ENCODE results near the gene OR13A1.
"Not testable (repeated sequence)": the region's sequence is repeated elsewhere in the genome, so short reads cannot be mapped to it uniquely, and the experiment has no call there.

GRCh38 chr10:45326864-45327263, 11.5 kb upstream of the OR13A1 start:
- not testable (repeated sequence) for TF ChIP-seq CTCF (IDR thresholded peaks at IDR 0.05; ENCODE audit: insufficient read depth, low read length, poor library complexity, severe bottlenecking); EZH2phosphoT487 (conservative IDR thresholded peaks at IDR 0.05; ENCODE audit: low read length)
